Adrenal gland (tissue), 12 donors: ENCODE results near the gene EIF4E2. TPM values are rescaled to one million over a fixed set of nuclear protein-coding genes. Genes with fewer than 3 reads are reported as not detected.

Experiments
- DNase-seq, 7 donors: peaks; one replicate each; pipeline ENCODE4 v3.0.0-alpha.2; 2019 to 2020
- H3K27ac ChIP-seq, 5 donors: fragments of 200-600 bp; sonication (generic) in 4 of 5; 1 replicate in 3 of 5; 2 replicates in 2 of 5; pipeline versions ENCODE4 v1.5.1 to v1.8.0; 2016 to 2020; ENCODE audit warnings: mild to moderate bottlenecking in 1 of 5
- H3K27me3 ChIP-seq: fragments of 200-600 bp; 2 replicates; pipeline ENCODE4 v1.8.0; 2021
- H3K36me3 ChIP-seq, 2 donors: fragments of 200-600 bp; replicated peaks in 1 of 2; 1 replicate in 1 of 2; 2 replicates in 1 of 2; pipeline versions ENCODE4 v1.5.1 to v1.8.0; 2018 to 2022
- H3K4me1 ChIP-seq, 2 donors: fragments of 200-600 bp; replicated peaks in 1 of 2; 1 replicate in 1 of 2; 2 replicates in 1 of 2; pipeline versions ENCODE4 v1.5.1 to v1.8.0; 2018 to 2021
- H3K4me3 ChIP-seq, 4 donors: fragments of 200-600 bp; sonication (generic) in 3 of 4; one replicate each; pipeline ENCODE4 v1.5.1; 2016 to 2018
- H3K9me3 ChIP-seq, 3 donors: fragments of 200-600 bp; sonication (generic) in 1 of 3; replicated peaks in 1 of 3; 1 replicate in 2 of 3; 2 replicates in 1 of 3; pipeline versions ENCODE4 v1.5.1 to v1.8.0; 2016 to 2021
- POLR2A ChIP-seq, 2 donors: fragments of 450-650 bp; IDR thresholded peaks; one replicate each; pipeline ENCODE4 v1.6.1; 2017; ENCODE audit warnings: antibody characterized with exemption in 2 of 2, mild to moderate bottlenecking in 2 of 2, moderate library complexity in 1 of 2
- WGBS, 4 donors: extraction: QIAGEN DNeasy Blood & Tissue Kit in 2 of 4; methylation state at CpG; one replicate each; pipeline versions ENCODE4 v1.1.5 to v1.1.7; 2013 to 2017; 5-methylcytosine and 5-hydroxymethylcytosine counted together
- intact Hi-C, 2 donors: fragments of 100-400 bp; cut with DNase I; formaldehyde crosslinking; loops; one replicate each; pipeline versions ENCODE4 v1.14.1 to v1.15.0; 2022 to 2023
- polyA plus RNA-seq, 3 donors: library from polyadenylated mRNA; stranded (reverse); fragments of 200-250 nt in 2 of 3; fragments of 350-450 nt in 1 of 3; fragmentation: Illumina TruSeq in 1 of 3; extraction: RNeasy Lipid Tissue Mini Kit (QIAGEN cat#74804) in 1 of 3; gene quantifications; one replicate each; pipeline ENCODE4 v1.2.3, GENCODE V29; 2013 to 2014
- total RNA-seq, 9 donors: library from RNA; depleted of rRNA in 4 of 9; stranded (reverse); fragments of >200 nt in 4 of 9; fragments of 120-200 nt in 1 of 9; fragmentation: NEBNext Ultra II Directional in 1 of 9; extraction: Animal tissue kit (Norgen Biotek cat#: 25700) in 1 of 9; gene quantifications; one replicate each; pipeline versions ENCODE4 v1.1.0 to v1.2.4, GENCODE V29; 2013 to 2023
- TF ChIP-seq, protein P1 (sequence below), 6 experiments: fragments of 450-650 bp in 4 of 6; fragments of 200-600 bp in 2 of 6; sonication (generic) in 1 of 6; IDR thresholded peaks; 1 replicate in 5 of 6; 2 replicates in 1 of 6; pipeline versions ENCODE4 v1.5.1 to v1.8.0; 2016 to 2021; ENCODE audit warnings: antibody characterized with exemption in 6 of 6, mild to moderate bottlenecking in 2 of 6, moderate library complexity in 1 of 6
- donor health status: healthy with polysubstance abuse.
- donor health status: Bipolar disorder and iron deficiency.
- donor health status: DM: yes; HTN: yes; CAD: no.
- donor health status: DM: no; HTN: no; CAD: no.
- donor health status: DM: no; HTN: no; CAD: no.
- donor health status: DM: yes; HTN: yes; CAD: no.

EIF4E2 gene
- total and polyA plus RNA-seq, 12 donors: 32.2 to 137 (median 57.8) TPM

DNA sequence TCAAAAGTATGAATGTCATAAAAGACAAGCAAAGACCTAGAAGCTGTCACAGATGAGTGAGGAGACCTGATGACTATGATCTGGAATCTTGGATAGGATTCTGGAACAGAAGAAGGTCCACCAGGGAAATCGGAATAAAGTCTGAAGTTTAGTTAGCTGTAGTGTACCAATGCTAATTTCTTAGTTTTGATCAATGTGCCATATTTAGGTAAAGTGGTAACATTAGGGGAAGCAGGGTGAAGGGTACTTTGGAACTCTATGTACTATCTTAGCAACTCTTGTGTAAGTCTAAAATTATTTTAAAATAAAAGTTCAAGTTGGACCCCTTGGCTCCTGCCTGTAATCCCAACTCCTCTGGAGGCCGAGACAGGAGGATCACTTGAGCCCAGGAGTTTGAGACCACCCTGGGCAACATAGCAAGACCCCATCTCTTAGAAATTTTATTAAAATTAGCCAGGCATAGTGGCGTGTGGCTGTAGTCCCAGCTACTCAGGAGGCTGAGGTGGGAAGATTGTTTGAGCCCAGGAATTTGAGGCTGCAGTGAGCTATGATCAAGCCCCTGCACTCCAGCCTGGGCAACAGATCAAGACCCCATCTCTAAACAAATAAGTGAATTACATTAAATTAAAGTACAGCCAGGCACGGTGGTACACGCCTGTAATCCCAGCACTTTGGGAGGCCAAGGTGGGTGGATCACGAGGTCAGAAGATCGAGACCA lies 47.0 kb downstream of the EIF4E2 start:
- no peak overlapping the region for H3K27ac ChIP-seq
- DNase-seq: no peak
- H3K36me3 ChIP-seq: no peaks in the 10 kb centered on the region
- intact Hi-C loops: no loop called here
- TF ChIP-seq, protein P1, sequence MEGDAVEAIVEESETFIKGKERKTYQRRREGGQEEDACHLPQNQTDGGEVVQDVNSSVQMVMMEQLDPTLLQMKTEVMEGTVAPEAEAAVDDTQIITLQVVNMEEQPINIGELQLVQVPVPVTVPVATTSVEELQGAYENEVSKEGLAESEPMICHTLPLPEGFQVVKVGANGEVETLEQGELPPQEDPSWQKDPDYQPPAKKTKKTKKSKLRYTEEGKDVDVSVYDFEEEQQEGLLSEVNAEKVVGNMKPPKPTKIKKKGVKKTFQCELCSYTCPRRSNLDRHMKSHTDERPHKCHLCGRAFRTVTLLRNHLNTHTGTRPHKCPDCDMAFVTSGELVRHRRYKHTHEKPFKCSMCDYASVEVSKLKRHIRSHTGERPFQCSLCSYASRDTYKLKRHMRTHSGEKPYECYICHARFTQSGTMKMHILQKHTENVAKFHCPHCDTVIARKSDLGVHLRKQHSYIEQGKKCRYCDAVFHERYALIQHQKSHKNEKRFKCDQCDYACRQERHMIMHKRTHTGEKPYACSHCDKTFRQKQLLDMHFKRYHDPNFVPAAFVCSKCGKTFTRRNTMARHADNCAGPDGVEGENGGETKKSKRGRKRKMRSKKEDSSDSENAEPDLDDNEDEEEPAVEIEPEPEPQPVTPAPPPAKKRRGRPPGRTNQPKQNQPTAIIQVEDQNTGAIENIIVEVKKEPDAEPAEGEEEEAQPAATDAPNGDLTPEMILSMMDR (IDR thresholded peaks at IDR 0.05): no peak
- no peak for TF ChIP-seq POLR2A (IDR thresholded peaks at IDR 0.05)
- no peak overlapping the region for H3K4me3 ChIP-seq
- WGBS, 4 donors: 78 to 96% (median 88%) methylated on average over 7 of the region's 7 CpGs
- H3K27me3 ChIP-seq: no peaks in the 10 kb centered on the region
- H3K4me1 ChIP-seq: peaks cover 0 to 3% of the 10 kb centered on the region in 2 donors
- H3K9me3 ChIP-seq: no peaks in the 10 kb centered on the region

DNA sequence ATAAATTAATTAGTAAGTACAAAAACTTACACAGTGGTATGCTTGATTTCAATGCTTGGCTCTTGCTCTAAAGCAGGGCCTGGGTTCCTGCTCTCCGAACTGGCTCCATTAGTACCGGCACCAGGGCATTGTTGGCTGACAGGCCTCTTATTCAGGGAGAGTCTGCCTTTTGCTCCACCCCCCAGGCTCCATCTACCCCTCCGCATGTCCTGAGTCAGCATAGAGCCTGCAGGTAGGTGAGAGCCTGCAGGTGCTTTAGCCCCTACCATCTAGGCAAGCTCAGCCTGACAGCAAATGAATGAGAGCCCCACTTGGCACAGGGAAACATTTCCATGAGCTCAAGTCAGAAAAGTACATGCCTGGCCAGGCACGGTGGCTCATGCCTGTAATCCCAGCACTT lies 47.8 kb downstream of the EIF4E2 start:
- TF ChIP-seq, protein P1 (IDR thresholded peaks at IDR 0.05): no peak
- TF ChIP-seq POLR2A (IDR thresholded peaks at IDR 0.05): no peak
- intact Hi-C loops: no loop called here
- H3K36me3 ChIP-seq: no peaks in the 10 kb centered on the region
- no peak overlapping the region for H3K27ac ChIP-seq
- 90 to 96% (median 92%) methylated on average over 4 of the region's 4 CpGs for WGBS, 4 donors
- H3K9me3 ChIP-seq: no peaks in the 10 kb centered on the region
- H3K4me1 ChIP-seq: no peaks in the 10 kb centered on the region
- no peak for DNase-seq
- H3K4me3 ChIP-seq: no peak overlapping the region
- H3K27me3 ChIP-seq: no peaks in the 10 kb centered on the region

DNA sequence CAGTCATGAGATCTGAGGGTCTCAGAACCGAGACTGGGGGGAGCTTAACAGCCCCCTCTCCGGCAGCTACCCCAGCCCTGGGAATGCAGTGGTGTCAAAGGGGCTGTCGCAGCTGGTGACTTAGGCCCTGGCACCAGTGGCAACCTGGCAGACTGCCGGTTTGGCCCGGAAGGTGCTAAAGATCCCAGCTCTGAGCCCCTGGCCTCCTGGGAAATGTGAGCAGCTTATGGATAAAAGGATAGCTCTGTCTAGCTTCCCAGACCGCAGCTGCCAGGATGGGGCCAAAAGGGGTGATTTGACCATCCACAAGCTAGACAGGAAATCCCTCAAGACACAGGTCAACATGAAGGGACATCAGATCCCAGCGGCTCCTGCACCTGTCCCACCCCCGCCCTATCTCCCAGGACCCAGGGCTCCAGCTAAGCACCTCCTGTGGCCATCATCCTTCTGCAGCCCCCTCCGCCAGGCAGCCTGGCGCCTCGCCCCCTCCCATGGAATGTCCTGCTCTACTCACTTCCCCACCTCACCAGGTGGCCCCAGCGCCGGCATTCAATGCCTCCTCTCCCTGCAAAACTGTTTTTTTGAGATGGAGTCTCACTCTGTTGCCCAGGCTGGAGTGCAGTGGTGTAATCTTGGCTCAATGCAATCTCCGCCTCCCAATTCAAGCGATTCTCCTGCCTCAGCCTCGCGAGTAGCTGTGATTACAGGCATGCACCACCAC lies 49.7 kb downstream of the EIF4E2 start:
- no peak for DNase-seq
- intact Hi-C loops: loop anchor here in 1 of 2 donors (10.0 kb wide), 2 partner anchors 185 to 655 kb away; partner anchors contain the start of gene ATG16L1
- 86 to 87% (median 87%) methylated on average over 12 to 17 of the region's 17 CpGs for WGBS, 4 donors

DNA sequence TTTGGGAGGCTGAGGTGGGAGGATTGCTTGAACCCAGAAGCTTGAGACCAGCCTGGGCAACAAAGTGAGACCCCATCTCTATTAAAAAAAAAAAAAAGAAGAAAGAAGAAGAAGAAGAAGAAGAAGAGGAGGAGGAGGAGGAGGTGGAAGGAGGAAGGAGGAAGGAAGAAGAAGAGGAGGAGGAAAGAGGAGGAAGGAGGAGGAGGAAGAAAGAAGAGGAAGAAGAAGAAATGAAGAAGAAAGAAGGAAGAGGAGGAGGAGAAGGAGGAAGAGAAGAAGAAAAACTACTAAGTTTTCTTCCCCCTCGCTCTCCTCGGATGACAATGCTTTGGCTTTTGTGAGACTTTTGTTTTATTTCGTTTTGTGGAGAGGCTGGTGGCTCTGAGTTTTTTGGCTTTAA lies 52.8 kb downstream of the EIF4E2 start:
- Histone ChIP-seq H3K9me3 (no peaks in the 10 kb centered on the region), H3K36me3 (no peaks in the 10 kb centered on the region), H3K4me1 (peaks cover 0 to 3% of the 10 kb centered on the region in 2 donors), H3K27ac (no peak overlapping the region), H3K4me3 (no peak overlapping the region), H3K27me3 (no peaks in the 10 kb centered on the region)
- DNase-seq: no peak
- intact Hi-C loops: loop anchor here in 1 of 2 donors (10.0 kb wide), 2 partner anchors 182 to 652 kb away; partner anchors contain the start of gene ATG16L1
- TF ChIP-seq, protein P1 (IDR thresholded peaks at IDR 0.05): no peak
- no peak for TF ChIP-seq POLR2A (IDR thresholded peaks at IDR 0.05)
- WGBS, 4 donors: 55 to 81% (median 75%) methylated on average over 3 of the region's 3 CpGs

More for the DNA sequence above, 49.7 kb downstream of the EIF4E2 start:
- Histone ChIP-seq H3K9me3 (no peaks in the 10 kb centered on the region), H3K27ac (no peak overlapping the region), H3K27me3 (no peaks in the 10 kb centered on the region), H3K4me1 (no peaks in the 10 kb centered on the region), H3K36me3 (no peaks in the 10 kb centered on the region), H3K4me3 (no peak overlapping the region)
- TF ChIP-seq POLR2A (IDR thresholded peaks at IDR 0.05): no peak
- TF ChIP-seq, protein P1 (IDR thresholded peaks at IDR 0.05): no peak
